ENCODE measurements around the gene SCAMP1.
A peak's percentile ranks its signal among the peaks of the same experiment; 100 is the strongest.

Gene SCAMP1

DNA sequence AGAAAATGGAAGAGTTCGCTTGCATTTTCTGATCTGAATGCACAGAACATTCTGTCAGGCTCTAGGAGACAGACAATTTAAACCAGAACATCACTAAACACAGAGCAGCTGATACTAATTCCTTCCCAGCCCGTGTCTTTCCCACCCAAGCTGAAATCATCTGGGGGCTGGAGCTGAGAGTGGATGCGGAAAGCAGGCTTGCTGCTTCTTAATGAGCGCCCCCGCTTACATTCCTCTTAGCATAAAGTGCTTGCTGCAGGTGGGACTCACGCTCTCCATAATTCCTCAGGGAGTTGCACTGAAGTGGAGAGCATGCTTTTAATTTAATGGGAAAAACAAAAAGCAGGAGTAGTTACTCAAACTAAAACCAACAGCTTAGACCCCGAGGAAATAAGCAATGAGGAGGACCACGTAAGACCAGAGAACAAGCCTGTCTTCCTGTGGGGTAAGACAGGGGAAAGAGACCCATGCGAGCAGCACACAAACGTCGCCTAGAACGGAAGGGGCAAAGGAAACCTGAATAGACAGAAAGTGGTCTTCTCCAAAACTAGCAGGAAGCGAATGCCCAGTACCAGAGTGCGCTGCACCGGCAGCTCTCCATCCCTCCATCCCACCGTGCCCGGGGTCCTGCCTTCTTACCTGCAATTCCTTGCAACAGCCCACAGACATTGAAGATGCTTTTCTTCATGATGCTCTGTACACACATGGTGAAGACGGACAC is 148.9 kb downstream of the SCAMP1 start:
- H3K9me3 ChIP-seq (ENCODE audit: control insufficient read depth in 2 of 2, low read length in 2 of 2): no peaks in the 10 kb centered on the region
- peak overlapping the region; percentile 56 to 73 for H3K4me3 ChIP-seq (ENCODE audit: low read length in 2 of 2)
- peak overlapping the region; percentile 45 to 49 for H3K27ac ChIP-seq (ENCODE audit: low read depth in 2 of 2, low read length in 2 of 2)
- no peaks in the 10 kb centered on the region for H3K27me3 ChIP-seq (ENCODE audit: control insufficient read depth in 2 of 2, insufficient read depth in 2 of 2, low read length in 2 of 2)
- H3K36me3 ChIP-seq (ENCODE audit: control insufficient read depth in 2 of 2, insufficient read depth in 2 of 2, low read length in 2 of 2): no peaks in the 10 kb centered on the region
- peak overlapping the region; percentile 36 to 64 for H3K9ac ChIP-seq (ENCODE audit: low read depth in 1 of 2, low read length in 2 of 2)
- peaks cover 21 to 26% of the 10 kb centered on the region in 2 donors for H3K4me1 ChIP-seq (ENCODE audit: control insufficient read depth in 2 of 2, insufficient read depth in 2 of 2, low read length in 2 of 2)

DNA sequence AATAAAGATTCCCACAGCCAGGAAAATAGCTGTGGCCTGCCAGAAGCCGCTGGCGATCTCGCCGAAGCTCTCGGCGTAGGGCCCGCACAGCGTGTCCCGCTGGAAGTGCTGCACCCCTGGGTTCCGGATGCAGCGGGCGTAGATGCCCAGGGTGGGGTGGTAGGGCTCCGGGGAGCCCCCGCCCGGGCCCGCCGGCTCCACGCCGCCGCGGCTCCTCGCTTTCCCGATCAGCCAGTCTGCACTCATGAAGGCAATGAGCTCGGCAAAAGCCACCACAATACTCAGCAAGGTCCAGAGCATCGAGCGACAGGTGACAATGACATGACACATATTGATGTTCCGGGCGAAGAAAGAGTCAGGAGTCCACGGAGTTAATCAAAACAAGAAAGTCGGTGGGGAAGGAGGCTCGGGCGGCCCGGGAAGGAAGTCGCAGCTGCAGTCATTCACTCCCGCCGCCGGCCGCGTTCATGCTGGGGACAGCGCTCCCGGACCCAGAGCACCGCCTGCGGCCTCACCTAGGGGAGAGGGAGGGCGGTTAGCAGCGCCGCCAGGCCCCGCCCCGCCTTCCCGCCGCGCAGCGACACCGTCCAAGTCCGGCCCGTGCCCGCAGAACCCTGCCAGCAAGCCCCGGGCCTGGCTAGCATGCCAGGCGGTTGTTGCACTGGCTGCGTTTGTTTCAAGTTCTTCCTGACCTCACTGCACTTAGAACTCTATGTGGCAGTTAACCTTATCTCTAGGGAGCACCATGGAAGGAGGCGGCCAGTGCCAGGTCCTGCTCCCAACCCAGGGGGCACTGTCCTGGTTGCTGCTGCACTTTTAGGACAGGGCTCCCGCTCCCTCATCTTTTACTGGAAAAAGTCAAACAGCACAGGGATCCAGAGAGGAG is 149.7 kb downstream of the SCAMP1 start:
- H3K27me3 ChIP-seq (ENCODE audit: control insufficient read depth in 2 of 2, insufficient read depth in 2 of 2, low read length in 2 of 2): no peaks in the 10 kb centered on the region
- H3K36me3 ChIP-seq (ENCODE audit: control insufficient read depth in 2 of 2, insufficient read depth in 2 of 2, low read length in 2 of 2): no peaks in the 10 kb centered on the region
- H3K9me3 ChIP-seq (ENCODE audit: control insufficient read depth in 2 of 2, low read length in 2 of 2): no peaks in the 10 kb centered on the region
- peaks cover 18% of the 10 kb centered on the region in 2 donors for H3K4me1 ChIP-seq (ENCODE audit: control insufficient read depth in 2 of 2, insufficient read depth in 2 of 2, low read length in 2 of 2)
- H3K27ac ChIP-seq (ENCODE audit: low read depth in 2 of 2, low read length in 2 of 2): peak overlapping the region; percentile 45 to 49
- peak overlapping the region; percentile 56 to 73 for H3K4me3 ChIP-seq (ENCODE audit: low read length in 2 of 2)
- H3K9ac ChIP-seq (ENCODE audit: low read depth in 1 of 2, low read length in 2 of 2): peak overlapping the region; percentile 36 to 64

DNA sequence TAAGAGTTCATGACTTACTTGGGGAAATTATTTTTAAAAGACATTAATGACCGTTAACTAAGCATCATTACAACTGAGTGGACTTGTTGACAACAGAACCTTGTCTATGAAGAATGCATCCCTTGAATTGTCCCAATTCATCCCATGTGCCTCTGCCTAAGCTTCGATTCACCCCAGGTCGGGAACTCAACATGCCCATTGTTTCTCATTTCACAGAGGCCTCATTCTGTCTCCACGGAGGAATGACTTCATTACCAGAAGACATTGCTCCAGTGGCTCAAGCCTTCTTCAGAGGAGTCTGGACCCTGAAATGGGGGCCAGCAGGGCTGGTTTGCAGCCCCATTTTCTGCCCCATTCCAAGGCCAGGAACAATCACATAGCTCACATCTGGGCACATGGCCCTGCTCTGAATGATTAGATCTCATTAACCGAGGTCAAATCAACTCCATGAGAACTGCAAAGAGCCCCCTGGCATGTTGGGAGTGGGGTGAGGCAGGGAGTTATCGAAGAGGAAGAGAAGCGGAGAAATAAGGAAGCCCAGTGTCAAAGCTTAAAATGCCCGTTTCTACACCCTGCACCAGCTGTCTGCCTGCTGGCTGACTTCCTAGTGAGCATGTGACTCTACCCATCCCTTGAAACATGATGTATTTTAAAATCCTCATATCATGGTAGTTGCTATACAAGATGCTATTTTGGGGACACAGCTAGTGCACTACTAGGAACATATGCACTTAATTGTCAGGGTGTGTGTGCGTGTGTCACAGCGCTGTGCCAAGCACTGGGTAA is 150.9 kb downstream of the SCAMP1 start:
- H3K27ac ChIP-seq (ENCODE audit: low read depth in 2 of 2, low read length in 2 of 2): peak overlapping the region; percentile 13 to 58
- no peak overlapping the region for H3K4me3 ChIP-seq (ENCODE audit: low read length in 2 of 2)
- no peaks in the 10 kb centered on the region for H3K9me3 ChIP-seq (ENCODE audit: control insufficient read depth in 2 of 2, low read length in 2 of 2)
- H3K36me3 ChIP-seq (ENCODE audit: control insufficient read depth in 2 of 2, insufficient read depth in 2 of 2, low read length in 2 of 2): no peaks in the 10 kb centered on the region
- peaks cover 17 to 18% of the 10 kb centered on the region in 2 donors for H3K4me1 ChIP-seq (ENCODE audit: control insufficient read depth in 2 of 2, insufficient read depth in 2 of 2, low read length in 2 of 2)
- H3K9ac ChIP-seq (ENCODE audit: low read depth in 1 of 2, low read length in 2 of 2): no peak overlapping the region
- no peaks in the 10 kb centered on the region for H3K27me3 ChIP-seq (ENCODE audit: control insufficient read depth in 2 of 2, insufficient read depth in 2 of 2, low read length in 2 of 2)

DNA sequence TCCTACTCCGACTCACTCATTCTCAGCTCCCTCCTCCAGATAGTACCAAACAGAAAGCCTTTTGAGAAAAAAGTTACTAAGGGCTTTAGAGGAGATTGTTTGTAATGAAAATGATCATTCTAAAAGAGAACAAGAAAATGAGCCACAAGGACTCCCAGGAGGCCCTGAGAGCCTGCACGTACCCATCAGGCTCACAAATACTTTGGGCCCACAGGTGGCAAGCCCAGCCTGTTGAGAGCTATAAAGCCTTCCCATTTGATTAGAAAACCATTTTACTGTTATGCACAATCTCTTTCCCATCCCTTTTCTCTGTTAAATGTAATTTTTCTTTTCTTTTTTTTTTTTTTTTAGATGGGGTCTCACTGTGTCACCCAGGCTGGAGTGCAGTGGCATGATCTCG is 152.0 kb downstream of the SCAMP1 start:
- H3K4me1 ChIP-seq (ENCODE audit: control insufficient read depth in 2 of 2, insufficient read depth in 2 of 2, low read length in 2 of 2): peaks cover 17% of the 10 kb centered on the region in 2 donors
- H3K9ac ChIP-seq (ENCODE audit: low read depth in 1 of 2, low read length in 2 of 2): no peak overlapping the region
- H3K9me3 ChIP-seq (ENCODE audit: control insufficient read depth in 2 of 2, low read length in 2 of 2): no peaks in the 10 kb centered on the region
- no peak overlapping the region for H3K27ac ChIP-seq (ENCODE audit: low read depth in 2 of 2, low read length in 2 of 2)
- H3K4me3 ChIP-seq (ENCODE audit: low read length in 2 of 2): no peak overlapping the region
- H3K27me3 ChIP-seq (ENCODE audit: control insufficient read depth in 2 of 2, insufficient read depth in 2 of 2, low read length in 2 of 2): no peaks in the 10 kb centered on the region
- H3K36me3 ChIP-seq (ENCODE audit: control insufficient read depth in 2 of 2, insufficient read depth in 2 of 2, low read length in 2 of 2): no peaks in the 10 kb centered on the region

DNA sequence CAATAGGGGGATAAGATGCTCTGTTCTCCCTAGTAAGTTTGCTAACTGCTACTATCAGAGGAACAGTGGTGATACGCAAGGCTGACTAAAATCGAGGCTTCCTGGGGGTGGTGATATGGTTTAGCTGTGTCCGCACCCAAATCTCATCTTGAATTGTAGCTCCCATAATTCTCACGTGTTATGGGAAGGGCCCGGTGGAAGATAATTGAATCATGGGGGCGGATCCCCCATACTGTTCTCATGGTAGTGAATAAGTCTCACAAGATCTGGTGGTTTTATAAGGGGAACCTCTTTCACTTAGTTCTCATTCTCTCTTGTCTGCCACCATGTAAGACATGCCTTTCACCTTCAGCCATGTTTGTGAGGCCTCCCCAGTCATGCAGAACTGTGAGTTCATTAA is 153.0 kb downstream of the SCAMP1 start:
- H3K27me3 ChIP-seq (ENCODE audit: control insufficient read depth in 2 of 2, insufficient read depth in 2 of 2, low read length in 2 of 2): no peaks in the 10 kb centered on the region
- peaks cover 17 to 20% of the 10 kb centered on the region in 2 donors for H3K4me1 ChIP-seq (ENCODE audit: control insufficient read depth in 2 of 2, insufficient read depth in 2 of 2, low read length in 2 of 2)
- no peak overlapping the region for H3K9ac ChIP-seq (ENCODE audit: low read depth in 1 of 2, low read length in 2 of 2)
- no peak overlapping the region for H3K4me3 ChIP-seq (ENCODE audit: low read length in 2 of 2)
- no peaks in the 10 kb centered on the region for H3K36me3 ChIP-seq (ENCODE audit: control insufficient read depth in 2 of 2, insufficient read depth in 2 of 2, low read length in 2 of 2)
- no peak overlapping the region for H3K27ac ChIP-seq (ENCODE audit: low read depth in 2 of 2, low read length in 2 of 2)
- no peaks in the 10 kb centered on the region for H3K9me3 ChIP-seq (ENCODE audit: control insufficient read depth in 2 of 2, low read length in 2 of 2)

DNA sequence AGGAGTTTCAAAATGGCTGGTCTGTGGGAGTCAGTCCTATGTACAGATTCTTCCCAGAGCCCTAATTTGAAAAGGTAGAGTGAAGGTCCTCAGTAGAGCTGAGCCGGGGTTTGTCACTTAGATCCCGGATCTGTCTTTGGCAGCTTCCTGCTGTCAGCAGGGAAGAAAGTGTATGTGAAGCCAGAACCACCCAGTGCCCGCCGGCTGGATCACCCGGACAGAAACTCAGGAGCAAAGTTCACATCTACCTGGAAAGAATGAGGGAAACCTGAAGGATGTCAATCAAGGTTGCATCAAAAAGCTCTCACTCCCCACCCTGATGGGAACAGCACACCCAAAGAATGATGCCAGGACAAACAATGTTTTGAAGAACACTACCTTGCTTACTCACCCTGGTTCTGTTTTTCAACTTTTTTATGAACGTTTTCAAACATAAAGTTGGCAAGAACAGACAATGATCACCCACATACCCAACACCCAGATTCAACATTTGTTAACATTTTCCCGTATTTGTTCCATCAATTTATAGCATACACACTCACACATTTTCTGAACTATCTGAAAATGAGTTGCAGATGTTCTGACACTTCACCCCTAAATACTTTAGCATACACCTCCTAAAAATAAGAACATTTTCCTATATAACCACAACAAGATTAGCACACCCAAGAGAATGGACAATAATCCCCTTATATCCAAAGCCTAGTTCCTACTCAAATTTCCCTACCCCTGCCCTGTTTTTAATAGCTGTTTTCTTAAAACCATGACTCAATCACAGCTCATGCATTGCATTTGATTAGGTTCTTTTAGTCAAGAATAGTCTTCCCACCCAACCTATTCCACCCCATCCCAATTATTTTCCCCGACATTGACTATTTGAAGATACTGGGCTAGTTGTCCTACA is 154.3 kb downstream of the SCAMP1 start:
- Histone ChIP-seq H3K9ac (ENCODE audit: low read depth in 1 of 2, low read length in 2 of 2) (no peak overlapping the region), H3K4me1 (ENCODE audit: control insufficient read depth in 2 of 2, insufficient read depth in 2 of 2, low read length in 2 of 2) (peaks cover 18 to 24% of the 10 kb centered on the region in 2 donors), H3K36me3 (ENCODE audit: control insufficient read depth in 2 of 2, insufficient read depth in 2 of 2, low read length in 2 of 2) (no peaks in the 10 kb centered on the region), H3K4me3 (ENCODE audit: low read length in 2 of 2) (no peak overlapping the region), H3K27ac (ENCODE audit: low read depth in 2 of 2, low read length in 2 of 2) (no peak overlapping the region), H3K27me3 (ENCODE audit: control insufficient read depth in 2 of 2, insufficient read depth in 2 of 2, low read length in 2 of 2) (no peaks in the 10 kb centered on the region), H3K9me3 (ENCODE audit: control insufficient read depth in 2 of 2, low read length in 2 of 2) (no peaks in the 10 kb centered on the region)

DNA sequence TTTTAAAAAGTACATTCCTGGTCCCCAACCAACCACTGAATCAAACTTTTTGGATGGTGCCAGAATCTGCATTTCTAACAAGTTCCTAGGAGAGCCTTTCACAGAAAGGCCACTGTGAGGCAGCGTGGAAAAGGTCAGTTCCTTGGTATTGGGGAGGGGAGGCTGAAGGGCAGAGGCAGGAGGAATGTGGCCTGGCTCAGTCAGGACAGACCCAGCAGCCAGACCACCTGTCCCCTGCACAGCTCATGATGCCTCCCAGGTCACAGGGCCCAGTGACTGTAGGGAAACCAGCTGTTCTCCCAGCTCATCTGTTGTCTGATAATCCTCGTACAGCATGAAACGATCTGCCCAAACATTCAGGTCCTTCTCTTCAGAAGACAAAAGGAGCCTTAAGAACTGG is 155.3 kb downstream of the SCAMP1 start:
- no peaks in the 10 kb centered on the region for H3K27me3 ChIP-seq (ENCODE audit: control insufficient read depth in 2 of 2, insufficient read depth in 2 of 2, low read length in 2 of 2)
- H3K27ac ChIP-seq (ENCODE audit: low read depth in 2 of 2, low read length in 2 of 2): no peak overlapping the region
- H3K4me3 ChIP-seq (ENCODE audit: low read length in 2 of 2): no peak overlapping the region
- no peak overlapping the region for H3K9ac ChIP-seq (ENCODE audit: low read depth in 1 of 2, low read length in 2 of 2)
- H3K9me3 ChIP-seq (ENCODE audit: control insufficient read depth in 2 of 2, low read length in 2 of 2): no peaks in the 10 kb centered on the region
- no peaks in the 10 kb centered on the region for H3K36me3 ChIP-seq (ENCODE audit: control insufficient read depth in 2 of 2, insufficient read depth in 2 of 2, low read length in 2 of 2)
- H3K4me1 ChIP-seq (ENCODE audit: control insufficient read depth in 2 of 2, insufficient read depth in 2 of 2, low read length in 2 of 2): peaks cover 13 to 18% of the 10 kb centered on the region in 2 donors

DNA sequence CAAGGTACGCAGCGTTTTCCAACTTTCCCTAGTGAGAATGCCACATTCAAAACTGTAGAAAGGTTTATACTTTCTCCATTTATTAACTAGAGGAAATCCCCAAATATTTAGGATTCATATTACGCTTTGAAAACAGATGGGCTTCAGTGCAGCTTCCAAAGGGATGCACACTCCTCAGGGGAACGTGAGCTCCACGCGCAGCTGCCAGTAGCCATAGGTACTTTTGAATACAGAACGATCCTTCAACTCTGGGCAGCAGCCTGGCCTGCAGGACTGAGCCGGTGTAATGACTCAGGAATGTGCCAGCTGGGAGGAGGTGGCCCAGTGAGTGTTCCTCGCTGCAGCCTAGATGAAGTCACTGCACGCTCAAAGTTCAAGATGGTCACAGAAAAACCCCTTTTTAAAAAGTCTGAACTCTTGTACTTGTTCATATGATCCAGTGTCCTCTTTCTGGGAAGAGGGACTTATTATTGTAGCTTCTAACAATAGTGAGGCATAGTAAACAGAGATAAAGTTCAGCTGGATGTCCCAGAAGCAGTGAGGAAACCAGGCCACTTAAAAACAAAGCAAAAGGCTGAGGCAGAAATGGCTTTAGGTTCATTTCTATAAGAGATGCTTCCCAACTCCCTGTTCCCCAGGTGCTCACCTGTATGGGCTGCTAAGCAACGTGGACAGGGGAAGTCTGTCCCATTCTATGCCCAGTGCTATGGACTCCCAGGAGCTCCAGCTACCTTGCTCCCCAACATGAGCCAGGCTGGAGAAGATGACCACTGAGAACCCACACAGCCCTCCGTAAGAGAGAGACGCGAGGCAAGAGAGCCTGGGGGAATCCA is 158.2 kb downstream of the SCAMP1 start:
- Histone ChIP-seq H3K27ac (ENCODE audit: low read depth in 2 of 2, low read length in 2 of 2) (peak overlapping the region; percentile 65 to 81), H3K4me1 (ENCODE audit: control insufficient read depth in 2 of 2, insufficient read depth in 2 of 2, low read length in 2 of 2) (peaks cover 4 to 28% of the 10 kb centered on the region in 2 donors), H3K4me3 (ENCODE audit: low read length in 2 of 2) (no peak overlapping the region), H3K9me3 (ENCODE audit: control insufficient read depth in 2 of 2, low read length in 2 of 2) (no peaks in the 10 kb centered on the region), H3K36me3 (ENCODE audit: control insufficient read depth in 2 of 2, insufficient read depth in 2 of 2, low read length in 2 of 2) (no peaks in the 10 kb centered on the region), H3K27me3 (ENCODE audit: control insufficient read depth in 2 of 2, insufficient read depth in 2 of 2, low read length in 2 of 2) (no peaks in the 10 kb centered on the region), H3K9ac (ENCODE audit: low read depth in 1 of 2, low read length in 2 of 2) (no peak overlapping the region)

Measured in mucosa of rectum (tissue), 2 donors.